ENCODE results near the gene RNASE1.
"Not testable (repeated sequence)": the region's sequence is repeated elsewhere in the genome, so short reads cannot be mapped to it uniquely, and the experiment has no call there.

Gene RNASE1

GRCh38 chr14:20772650-20773049 lies 30.0 kb downstream of the RNASE1 start:
- no peak for DNase-seq (ENCODE audit: low read depth in 2 of 2)

- no peak for DNase-seq (ENCODE audit: low read depth in 2 of 2)
Observed at GRCh38 chr14:20769421-20769820, 33.2 kb downstream of the RNASE1 start.

- DNase-seq (ENCODE audit: low read depth in 2 of 2), result no peak
Observed at GRCh38 chr14:20768593-20768892, 34.1 kb downstream of the RNASE1 start.

GRCh38 chr14:20760950-20761349 lies 41.7 kb downstream of the RNASE1 start:
- DNase-seq (ENCODE audit: low read depth in 2 of 2), result no peak

- DNase-seq (ENCODE audit: low read depth in 2 of 2), result not testable (repeated sequence)
Observed at GRCh38 chr14:20759465-20759864, 43.2 kb downstream of the RNASE1 start.

- peak in 1 of 2 donors; percentile 5 for DNase-seq (ENCODE audit: low read depth in 2 of 2)
Observed at GRCh38 chr14:20757965-20758364, 44.7 kb downstream of the RNASE1 start.

- DNase-seq (ENCODE audit: low read depth in 2 of 2), result no peak
Observed at GRCh38 chr14:20755037-20755436, 47.6 kb downstream of the RNASE1 start.

GRCh38 chr14:20754308-20754707 lies 48.3 kb downstream of the RNASE1 start:
- DNase-seq (ENCODE audit: low read depth in 2 of 2), result no peak

- DNase-seq (ENCODE audit: low read depth in 2 of 2), result no peak
Observed at GRCh38 chr14:20751963-20752562, 50.6 kb downstream of the RNASE1 start.
